ENCODE results near the gene SORD. TPM values are rescaled to one million over a fixed set of nuclear protein-coding genes. Genes with fewer than 3 reads are reported as not detected.

Gene SORD
- total RNA-seq, 1 experiment from 2014 or later, result 65.1 TPM

DNA sequence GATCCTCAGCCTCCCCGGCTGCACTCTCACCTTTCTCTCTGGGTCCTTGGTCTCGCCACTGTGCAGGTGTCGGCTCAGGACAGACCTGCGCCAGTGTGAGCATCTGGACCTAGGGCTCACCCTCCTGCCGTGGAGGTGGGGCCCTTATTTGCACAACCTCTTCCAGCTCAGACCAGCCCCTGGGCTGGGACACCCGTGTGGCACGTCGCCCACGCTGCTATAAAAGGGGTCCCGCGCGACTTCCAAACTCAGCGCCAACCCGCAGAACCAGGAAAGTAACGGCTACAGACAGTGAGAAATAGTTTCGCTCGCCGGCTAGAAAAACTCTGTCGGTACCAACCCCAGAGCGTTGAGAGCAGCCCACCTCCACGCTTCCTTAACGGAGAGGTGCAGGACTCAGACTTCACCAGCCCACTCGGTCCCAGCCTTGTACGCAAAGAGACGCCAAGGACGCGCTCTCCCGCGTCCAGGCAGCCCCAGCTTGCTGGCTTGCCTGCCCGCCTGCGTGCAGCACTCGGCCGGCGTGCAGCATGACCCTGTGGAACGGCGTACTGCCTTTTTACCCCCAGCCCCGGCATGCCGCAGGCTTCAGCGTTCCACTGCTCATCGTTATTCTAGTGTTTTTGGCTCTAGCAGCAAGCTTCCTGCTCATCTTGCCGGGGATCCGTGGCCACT lies 91.2 kb downstream of the SORD start, which contains the start of the genes DUOX2 and DUOXA2:
TSS of gene DUOX2 (minus strand) at position 97 of the 675 bp plus-strand sequence. CDS start 761 bp downstream, outside the sequence.
TSS of gene DUOXA2 (plus strand) at position 251 of the 675 bp plus-strand sequence. CDS start at position 531, 280 bp downstream.
- DNase-seq (ENCODE audit: extremely low read depth, low read depth), result no peak

- DNase-seq (ENCODE audit: extremely low read depth, low read depth), result no peak
Observed at GRCh38 chr15:45114751-45115085, 91.7 kb downstream of the SORD start.

DNA sequence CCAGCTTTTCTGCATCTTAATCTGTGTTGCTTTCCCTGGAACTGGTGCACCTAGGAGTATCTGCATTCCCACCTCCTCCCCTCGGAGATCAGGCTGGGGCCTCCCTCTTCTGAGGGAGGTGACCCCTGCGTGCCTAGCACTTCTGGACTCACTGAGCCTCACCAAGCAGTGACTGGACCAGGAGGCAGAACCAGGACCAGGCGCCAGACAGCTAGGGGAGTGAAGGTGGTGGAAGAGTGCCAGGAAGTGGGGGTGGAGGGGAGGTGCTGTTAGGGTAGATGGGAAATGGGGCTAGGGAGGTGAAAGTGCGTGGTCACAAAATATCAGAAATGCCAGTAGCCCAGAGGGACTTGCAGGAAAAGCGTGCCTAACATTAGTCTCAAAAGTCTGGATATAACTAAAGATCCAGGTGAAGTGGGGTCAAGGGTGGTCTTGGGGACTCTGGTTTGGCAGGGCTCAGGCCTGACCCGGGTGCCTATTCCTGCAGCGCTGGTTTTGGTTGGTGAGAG lies 92.4 kb downstream of the SORD start:
- DNase-seq (ENCODE audit: extremely low read depth, low read depth), result no peak

GRCh38 chr15:45116006-45116481 lies 93.0 kb downstream of the SORD start:
- no peak for DNase-seq (ENCODE audit: extremely low read depth, low read depth)

DNA sequence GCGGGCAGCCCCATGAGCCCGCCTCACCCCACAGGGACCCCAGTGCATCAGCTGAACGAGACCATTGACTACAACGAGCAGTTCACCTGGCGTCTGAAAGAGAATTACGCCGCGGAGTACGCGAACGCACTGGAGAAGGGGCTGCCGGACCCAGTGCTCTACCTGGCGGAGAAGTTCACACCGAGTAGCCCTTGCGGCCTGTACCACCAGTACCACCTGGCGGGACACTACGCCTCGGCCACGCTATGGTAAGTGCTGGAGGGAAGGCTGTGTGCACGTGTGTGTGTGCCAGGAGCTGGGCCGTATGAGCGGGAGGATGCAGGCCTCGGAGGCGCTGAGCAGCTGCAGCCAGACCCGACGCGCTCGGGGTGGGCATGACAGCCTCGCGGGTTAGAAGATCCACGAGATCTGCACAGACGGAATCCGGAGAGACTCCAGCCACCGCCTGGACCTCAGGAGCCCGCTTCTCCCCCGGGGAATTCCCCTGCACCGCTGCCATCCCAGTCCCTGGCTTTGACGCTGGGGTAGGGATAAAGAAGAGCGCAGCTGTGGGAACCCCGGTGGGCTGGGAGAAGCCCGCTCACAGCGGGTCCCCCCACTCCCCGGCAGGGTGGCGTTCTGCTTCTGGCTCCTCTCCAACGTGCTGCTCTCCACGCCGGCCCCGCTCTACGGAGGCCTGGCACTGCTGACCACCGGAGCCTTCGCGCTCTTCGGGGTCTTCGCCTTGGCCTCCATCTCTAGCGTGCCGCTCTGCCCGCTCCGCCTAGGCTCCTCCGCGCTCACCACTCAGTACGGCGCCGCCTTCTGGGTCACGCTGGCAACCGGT lies 93.7 kb downstream of the SORD start:
- DNase-seq (ENCODE audit: extremely low read depth, low read depth), result no peak

DNA sequence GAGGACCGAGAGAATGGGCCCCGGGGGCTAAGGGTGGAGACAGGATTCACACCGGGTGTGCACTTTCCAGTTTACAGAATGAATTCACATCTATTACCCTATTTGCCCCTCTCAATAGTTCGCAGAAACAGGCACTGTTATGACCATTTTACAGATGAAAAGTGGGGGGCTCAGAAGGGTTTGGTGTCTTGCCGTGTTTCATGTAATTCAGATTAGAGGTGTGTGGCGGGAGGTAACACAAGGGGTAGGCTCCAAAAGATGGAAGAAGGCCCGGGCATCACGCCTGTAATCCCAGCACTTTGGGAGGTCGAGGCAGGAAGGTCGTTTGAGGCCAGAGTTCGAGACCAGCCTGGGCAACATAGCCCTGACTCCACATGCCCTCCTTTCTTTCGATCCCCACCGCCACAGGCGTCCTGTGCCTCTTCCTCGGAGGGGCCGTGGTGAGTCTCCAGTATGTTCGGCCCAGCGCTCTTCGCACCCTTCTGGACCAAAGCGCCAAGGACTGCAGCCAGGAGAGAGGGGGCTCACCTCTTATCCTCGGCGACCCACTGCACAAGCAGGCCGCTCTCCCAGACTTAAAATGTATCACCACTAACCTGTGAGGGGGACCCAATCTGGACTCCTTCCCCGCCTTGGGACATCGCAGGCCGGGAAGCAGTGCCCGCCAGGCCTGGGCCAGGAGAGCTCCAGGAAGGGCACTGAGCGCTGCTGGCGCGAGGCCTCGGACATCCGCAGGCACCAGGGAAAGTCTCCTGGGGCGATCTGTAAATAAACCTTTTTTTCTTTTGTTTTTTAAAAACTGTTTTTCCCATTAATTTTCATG lies 94.5 kb downstream of the SORD start:
- DNase-seq (ENCODE audit: extremely low read depth, low read depth), result no peak

- peak; percentile 87 for DNase-seq (ENCODE audit: extremely low read depth, low read depth)
Observed at GRCh38 chr15:45118131-45118588, 95.2 kb downstream of the SORD start.

DNA sequence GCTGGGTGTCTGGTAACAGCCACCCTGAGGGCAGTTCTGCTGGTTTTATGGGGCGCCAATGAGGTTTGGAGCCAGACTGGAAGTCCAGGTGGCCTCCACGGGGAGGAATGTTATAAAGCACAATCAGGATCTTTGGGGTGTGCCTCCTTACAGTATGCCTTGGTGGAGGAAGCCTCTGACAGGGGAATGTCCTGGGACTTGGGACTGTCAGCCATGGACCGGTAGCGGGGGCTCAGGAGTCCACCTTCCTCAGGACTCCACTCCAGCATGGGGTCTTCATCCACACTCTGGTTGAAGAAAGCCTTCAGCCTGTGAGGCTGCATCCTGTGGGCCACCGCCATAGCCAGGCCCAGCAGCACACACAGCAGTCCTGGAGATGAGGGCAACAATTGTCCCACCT lies 96.0 kb downstream of the SORD start:
- DNase-seq (ENCODE audit: extremely low read depth, low read depth), result no peak

GRCh38 chr15:45120081-45120972 lies 97.3 kb downstream of the SORD start:
- no peak for DNase-seq (ENCODE audit: extremely low read depth, low read depth)

GRCh38 chr15:45121020-45121419 lies 98.0 kb downstream of the SORD start:
- no peak for DNase-seq (ENCODE audit: extremely low read depth, low read depth)

DNA sequence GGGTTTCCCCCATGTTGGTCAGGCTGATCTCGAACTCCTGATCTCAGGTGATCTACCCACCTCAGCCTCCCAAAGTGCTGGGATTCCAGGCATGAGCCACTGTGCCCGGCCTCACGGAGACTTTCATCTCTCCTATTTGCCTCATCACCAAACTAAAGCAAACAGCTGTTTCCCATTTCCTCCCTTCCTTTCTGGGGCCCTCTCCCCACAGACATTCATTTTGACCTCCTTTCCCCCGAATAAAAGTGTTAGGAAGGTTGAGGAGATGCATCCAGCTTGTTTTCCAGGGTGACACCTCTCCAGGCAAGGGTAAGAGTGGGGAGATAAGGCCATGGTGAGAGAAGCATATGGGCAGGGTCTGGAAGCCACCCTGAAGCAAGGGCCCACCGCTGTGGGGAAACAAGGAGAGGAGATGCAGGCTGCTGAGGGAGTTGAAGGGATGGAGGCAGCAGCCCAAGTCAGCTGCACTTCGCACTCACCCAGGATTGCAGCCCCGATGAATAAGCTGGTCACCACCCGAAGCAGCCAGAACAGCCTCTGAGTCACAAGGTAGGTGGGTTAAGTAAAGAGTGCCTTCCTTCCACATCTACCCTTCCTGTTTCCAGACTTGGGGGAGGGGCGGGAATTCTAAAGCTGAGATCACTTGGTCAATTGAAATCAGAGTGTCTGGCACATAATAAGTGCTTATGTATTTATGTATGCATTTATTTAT lies 98.9 kb downstream of the SORD start:
- DNase-seq (ENCODE audit: extremely low read depth, low read depth), result no peak

DNA sequence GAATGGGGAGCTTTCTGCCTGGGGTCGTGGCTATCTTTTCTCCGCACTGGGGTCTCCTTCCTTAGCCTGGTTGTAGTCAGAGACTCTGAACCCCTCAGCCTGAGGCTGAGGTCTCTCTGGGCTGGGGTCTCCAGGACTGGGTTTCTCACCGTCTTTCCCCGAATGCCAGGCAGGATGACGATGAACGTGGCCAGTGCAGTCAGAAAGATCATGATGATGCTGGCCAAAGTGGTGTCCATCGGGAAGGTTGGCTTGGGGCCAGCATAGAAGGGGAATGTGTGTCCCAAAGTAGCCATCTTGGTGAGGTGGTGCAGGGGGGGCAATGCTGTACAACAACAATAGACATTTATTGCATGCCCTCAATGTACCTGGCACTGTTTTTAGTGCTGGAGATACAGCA lies 99.7 kb downstream of the SORD start:
- DNase-seq (ENCODE audit: extremely low read depth, low read depth), result no peak

DNA sequence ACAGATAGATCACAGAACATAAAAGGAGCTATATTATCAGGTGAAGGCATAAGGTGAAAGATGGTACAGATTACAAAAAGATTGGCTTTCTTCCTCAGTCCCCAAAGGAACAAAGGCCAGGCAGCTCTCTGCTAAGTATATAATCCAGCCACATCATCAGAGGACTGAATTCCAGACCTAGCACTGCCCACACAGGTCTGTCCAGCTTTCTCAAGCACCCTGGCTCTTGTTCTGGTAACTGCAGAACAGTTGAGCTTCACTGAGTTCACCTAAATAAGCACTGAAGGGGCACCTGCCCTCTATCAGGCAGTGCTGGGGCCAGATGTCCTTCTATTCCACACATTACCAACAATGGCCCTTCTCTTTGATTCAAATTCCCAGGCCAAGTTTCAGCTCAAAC lies 100.4 kb downstream of the SORD start:
- no peak for DNase-seq (ENCODE audit: extremely low read depth, low read depth)

DNA sequence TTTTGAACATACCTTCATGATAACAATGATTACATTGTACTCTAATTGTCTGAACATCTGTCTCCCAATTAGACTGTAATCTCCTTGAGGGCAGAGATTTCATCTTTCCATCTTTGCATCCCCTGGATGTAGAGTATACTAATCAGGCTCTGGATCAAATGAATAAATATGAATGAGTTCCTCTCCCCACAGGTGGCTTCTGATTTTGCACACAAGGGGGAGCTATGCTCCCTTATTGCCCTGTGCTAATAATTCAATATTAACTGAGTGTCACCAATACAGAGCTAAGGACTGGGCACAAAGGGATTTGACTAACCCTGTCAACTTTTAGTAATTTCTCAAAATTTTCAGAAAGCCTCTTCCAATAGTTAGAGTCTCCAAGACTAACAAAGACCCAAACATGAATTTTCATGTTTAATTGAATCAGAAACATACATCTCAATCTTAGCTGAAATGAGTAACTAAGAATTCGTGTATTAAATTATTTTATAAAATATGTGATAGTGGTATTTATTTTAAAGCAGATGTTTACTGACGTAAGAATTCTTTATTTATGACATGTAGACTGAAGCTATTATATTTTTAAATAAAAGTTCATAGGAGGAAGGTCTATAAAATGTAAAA lies 103.7 kb downstream of the SORD start:
- DNase-seq (ENCODE audit: extremely low read depth, low read depth), result peak; percentile 39
